GM21390 (cell line): ENCODE data around the gene RIT2.

ENCODE experiments used
- ATAC-seq: cut with Tn5 transposase; IDR thresholded peaks from one replicate; pipeline ENCODE4 v1.9.1; 2021; ENCODE audit not compliant: unreplicated experiment

Gene RIT2

GRCh38 chr18:42937436-42937835 is 178.0 kb downstream of the RIT2 start:
- no peak for ATAC-seq

GRCh38 chr18:42936289-42936688 is 179.2 kb downstream of the RIT2 start:
- peak; percentile 76 for ATAC-seq

DNA sequence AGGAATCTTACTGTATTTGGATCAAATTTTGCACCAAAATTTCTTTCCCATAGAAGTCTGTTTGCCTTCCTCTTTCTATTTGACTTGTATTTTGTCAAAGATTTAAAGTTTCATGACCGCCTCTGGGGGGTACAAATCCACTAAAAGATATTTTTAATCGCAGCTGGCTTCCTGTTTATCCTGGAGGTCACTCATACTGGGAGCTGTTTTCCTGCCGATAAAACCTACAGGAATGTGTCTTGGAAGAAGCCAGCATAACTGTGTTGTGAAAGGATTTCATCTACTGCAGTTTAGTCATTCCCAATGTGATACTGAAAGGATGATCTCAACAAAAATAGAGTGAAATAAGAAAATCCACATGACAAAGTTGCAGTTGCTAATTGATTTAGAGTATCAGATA is 184.0 kb downstream of the RIT2 start:
- no peak for ATAC-seq

GRCh38 chr18:42929857-42930256 is 185.6 kb downstream of the RIT2 start:
- ATAC-seq, result no peak

GRCh38 chr18:42929181-42929580 is 186.3 kb downstream of the RIT2 start:
- ATAC-seq, result no peak

DNA sequence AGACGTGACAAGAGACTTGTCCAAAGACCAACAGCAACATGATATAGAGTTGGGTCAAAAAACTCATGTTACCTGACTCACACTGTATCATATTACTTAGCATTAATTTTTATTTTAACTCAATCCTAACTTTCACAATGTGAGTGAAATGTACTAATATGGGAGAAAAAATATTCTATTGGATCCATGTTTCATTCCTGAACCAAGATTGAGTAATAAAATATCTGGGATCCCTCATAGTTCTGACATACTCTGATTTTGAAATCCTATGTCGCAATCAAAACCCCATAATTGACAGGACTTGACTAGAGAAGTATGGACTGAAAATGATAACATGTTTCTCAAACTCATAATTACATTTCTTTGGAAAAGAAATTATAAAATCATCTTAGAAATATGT is 190.4 kb downstream of the RIT2 start:
- ATAC-seq, result no peak

DNA sequence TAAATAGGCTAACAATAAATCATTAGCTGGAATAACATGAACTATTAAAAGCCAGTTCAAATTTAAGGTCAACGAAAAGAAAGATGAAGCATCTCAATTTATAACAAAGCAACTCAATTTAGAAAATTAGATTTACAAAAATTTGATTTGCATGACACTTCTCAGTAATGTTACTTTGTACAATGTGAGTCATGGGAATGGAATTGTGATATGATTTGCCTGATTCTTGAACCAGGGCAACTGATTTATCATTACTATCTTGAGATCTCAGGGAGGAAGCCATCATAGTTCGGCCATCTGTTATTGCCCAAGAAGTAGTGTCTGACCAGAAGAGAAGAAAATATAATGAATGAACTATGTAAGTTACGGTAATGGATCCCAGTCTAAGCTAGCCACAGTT is 193.1 kb downstream of the RIT2 start:
- no peak for ATAC-seq

GRCh38 chr18:42921226-42921737 is 194.2 kb downstream of the RIT2 start:
- no peak for ATAC-seq

GRCh38 chr18:42920621-42921020 is 194.9 kb downstream of the RIT2 start:
- ATAC-seq, result no peak

- no peak for ATAC-seq
Measured at GRCh38 chr18:42915299-42915698, 200.2 kb downstream of the RIT2 start.

DNA sequence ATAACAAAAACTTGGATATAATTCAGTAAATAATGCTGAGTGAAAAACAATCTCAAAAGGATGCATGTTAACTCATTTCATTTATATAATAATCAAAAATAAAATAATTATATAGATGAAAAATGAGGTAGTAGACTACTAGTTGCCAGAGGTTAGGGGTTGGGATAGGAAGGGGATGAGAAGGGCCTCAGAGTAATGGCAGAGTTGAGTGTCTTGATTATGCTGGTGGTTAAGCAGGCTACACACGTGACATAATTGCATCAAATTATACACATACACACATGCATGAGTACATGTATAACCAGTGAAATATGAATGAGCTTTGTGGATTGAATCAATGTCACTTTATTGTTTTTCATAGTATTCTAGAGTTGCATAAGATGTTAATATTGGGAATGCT is 201.0 kb downstream of the RIT2 start:
- ATAC-seq, result no peak

GRCh38 chr18:42909095-42909494 is 206.4 kb downstream of the RIT2 start:
- ATAC-seq, result no peak

DNA sequence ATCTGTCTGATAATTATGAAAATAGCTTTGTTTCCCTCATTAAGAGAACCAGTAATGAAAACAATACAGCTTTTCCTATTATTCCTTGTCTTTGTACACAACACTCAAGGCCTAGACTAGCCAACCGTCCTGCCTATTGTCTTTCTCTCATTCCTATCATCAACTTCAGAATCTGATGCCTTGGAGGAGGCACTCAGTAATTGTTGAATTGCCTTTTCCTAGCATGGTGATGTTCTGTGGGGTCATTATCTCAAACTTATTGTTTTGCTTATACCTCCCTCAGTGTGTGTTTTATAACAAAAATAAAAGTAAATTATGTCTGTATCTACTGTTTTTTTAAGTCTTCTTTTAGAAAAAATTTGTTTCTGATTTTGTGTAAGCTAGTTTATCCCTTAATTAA is 208.7 kb downstream of the RIT2 start:
- ATAC-seq, result no peak

- ATAC-seq, result no peak
Measured at GRCh38 chr18:42901161-42901560, 214.3 kb downstream of the RIT2 start.

GRCh38 chr18:42893977-42894376 is 221.5 kb downstream of the RIT2 start:
- ATAC-seq, result no peak

DNA sequence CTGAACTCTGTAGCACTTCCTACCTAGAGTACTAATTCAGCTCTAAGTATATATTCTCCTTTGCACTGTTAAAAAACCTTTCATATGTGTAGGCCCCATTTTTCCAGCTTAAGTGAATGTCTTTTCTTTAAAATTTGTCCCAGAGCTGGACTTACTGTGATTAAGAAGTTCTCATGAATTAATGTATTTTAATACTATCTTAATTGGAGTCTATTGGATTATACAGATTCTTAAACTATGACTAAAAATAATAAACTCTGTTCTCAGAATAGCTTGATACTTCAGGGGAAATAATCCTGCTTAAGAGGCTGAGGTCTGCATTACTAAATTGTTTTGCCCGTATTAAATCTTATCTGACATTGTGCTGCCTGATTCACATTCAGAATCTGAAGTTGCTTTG is 223.3 kb downstream of the RIT2 start:
- ATAC-seq, result no peak

DNA sequence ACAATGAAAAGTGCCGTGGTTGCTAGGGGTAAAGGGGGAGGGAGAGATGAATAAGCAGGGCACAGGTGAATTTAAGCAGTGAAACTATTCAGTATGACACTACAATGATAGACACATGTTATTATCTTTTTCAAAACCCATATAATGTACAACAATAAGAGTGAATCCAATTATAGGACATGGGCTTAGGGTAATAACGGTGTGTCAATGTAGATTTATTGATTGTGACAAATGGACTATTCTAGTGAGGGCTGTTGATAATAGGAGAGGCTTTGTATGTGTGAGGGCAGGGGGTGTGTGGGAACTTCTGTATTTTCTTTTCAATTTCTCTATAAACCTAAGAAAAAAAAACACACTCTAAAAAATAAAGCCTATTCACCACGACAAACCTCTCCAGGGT is 223.8 kb downstream of the RIT2 start:
- ATAC-seq, result no peak

GRCh38 chr18:42883169-42883568 is 232.3 kb downstream of the RIT2 start:
- no peak for ATAC-seq

- no peak for ATAC-seq
Measured at GRCh38 chr18:42882122-42882521, 233.4 kb downstream of the RIT2 start.

DNA sequence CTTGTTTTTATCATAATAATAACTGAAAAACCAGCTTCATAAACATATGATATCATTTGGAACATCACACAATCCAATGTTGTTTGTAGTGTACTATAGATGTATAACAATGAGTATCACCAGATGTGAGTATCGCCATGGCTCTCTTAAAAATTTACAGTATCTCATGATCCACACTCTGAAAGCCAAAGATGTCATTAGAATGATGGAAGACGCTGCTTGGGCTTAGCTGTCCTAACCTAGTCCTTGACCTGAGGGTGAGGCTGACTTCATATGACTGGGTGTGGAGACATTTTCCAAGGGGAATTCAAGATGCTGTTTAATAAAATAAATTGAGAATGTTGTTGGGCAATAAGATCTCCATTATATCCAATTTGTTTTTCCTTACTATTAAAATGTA is 242.6 kb downstream of the RIT2 start:
- ATAC-seq, result no peak

DNA sequence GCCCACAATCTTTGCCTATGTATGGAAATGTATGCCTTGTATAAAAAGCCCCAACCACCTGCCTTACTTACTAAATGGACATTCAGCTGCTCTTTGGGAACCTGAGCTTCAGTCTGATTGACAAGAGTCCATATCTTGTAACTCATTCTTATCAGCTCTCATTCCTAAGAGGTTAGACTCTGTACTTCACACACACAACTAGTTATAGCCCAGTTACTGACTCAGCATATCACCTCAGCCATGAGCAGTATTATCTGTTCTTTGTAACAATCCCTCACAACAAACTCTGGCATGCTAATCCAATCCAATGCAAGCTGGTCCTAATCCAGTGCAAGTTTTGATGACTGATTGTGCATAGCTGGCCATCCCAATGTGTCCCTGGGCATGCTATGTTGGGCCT is 250.6 kb downstream of the RIT2 start:
- ATAC-seq, result no peak

DNA sequence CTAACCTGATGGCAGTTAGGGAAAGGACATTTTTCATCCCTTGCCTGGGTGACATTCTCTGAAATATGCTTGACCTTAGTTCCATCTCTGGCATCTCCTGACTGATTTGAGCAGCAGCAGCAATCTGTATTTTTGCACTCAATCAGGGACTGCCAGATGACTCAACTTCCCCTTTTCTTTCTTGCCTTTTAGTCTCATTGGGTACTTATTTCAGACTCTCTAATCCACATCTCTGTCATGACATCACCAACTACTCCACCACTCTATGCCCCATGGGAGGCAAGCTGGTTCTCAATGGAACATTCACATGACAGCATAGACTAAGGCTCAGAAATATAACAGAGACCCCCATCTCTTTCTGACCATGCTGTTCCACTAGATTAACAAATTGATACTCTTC is 254.2 kb downstream of the RIT2 start:
- ATAC-seq, result no peak

DNA sequence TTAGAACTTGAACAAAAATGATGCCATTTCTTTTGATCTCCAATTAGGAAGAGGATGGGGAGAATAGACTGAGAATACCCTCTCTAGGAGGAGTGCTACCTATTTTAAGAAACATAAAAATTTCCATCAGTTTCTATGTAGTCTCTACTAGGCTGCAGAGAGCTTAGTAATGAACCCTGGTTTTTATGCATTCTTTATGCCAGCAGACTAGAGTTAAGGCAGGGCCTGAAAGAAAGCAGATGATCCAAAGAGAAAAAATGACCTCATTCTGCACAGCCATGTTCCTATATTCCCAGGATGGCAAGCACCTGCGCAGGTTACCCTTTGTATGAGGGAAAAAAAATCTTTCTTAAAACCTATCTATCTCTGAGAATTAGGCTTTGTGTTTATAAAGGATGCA is 254.9 kb downstream of the RIT2 start:
- no peak for ATAC-seq

- ATAC-seq, result no peak
Measured at GRCh38 chr18:42860011-42860410, 255.5 kb downstream of the RIT2 start.
